ENCODE results near the gene CHCHD6.
"Not testable (repeated sequence)": the region's sequence is repeated elsewhere in the genome, so short reads cannot be mapped to it uniquely, and the experiment has no call there.

CHCHD6 gene

GRCh38 chr3:126777366-126777765 is 73.3 kb downstream of the CHCHD6 start:
- DNase-seq: no peak

- no peak for DNase-seq
Measured at GRCh38 chr3:126780666-126781065, 76.6 kb downstream of the CHCHD6 start.

- DNase-seq: no peak
Measured at GRCh38 chr3:126781406-126781805, 77.4 kb downstream of the CHCHD6 start.

GRCh38 chr3:126781889-126782491 is 78.0 kb downstream of the CHCHD6 start:
- no peak for DNase-seq

- peak; percentile 32 to 65 for DNase-seq
Measured at GRCh38 chr3:126782536-126782935, 78.5 kb downstream of the CHCHD6 start.

GRCh38 chr3:126784254-126784653 is 80.2 kb downstream of the CHCHD6 start:
- no peak for DNase-seq

GRCh38 chr3:126791320-126791719 is 87.3 kb downstream of the CHCHD6 start:
- DNase-seq: not testable (repeated sequence)

- no peak for DNase-seq
Measured at GRCh38 chr3:126792998-126793397, 89.0 kb downstream of the CHCHD6 start.

GRCh38 chr3:126797563-126797962 is 93.5 kb downstream of the CHCHD6 start:
- DNase-seq: no peak

GRCh38 chr3:126798521-126798920 is 94.5 kb downstream of the CHCHD6 start:
- no peak for DNase-seq

- no peak for DNase-seq
Measured at GRCh38 chr3:126799099-126799498, 95.1 kb downstream of the CHCHD6 start.

GRCh38 chr3:126801312-126801711 is 97.3 kb downstream of the CHCHD6 start:
- not testable (repeated sequence) for DNase-seq

GRCh38 chr3:126807795-126808194 is 103.8 kb downstream of the CHCHD6 start:
- DNase-seq: no peak

GRCh38 chr3:126811530-126811929 is 107.5 kb downstream of the CHCHD6 start:
- peak in 1 of 2 experiments; percentile 34 for DNase-seq

- DNase-seq: no peak
Measured at GRCh38 chr3:126816298-126816697, 112.3 kb downstream of the CHCHD6 start.

GRCh38 chr3:126816986-126817777 is 113.1 kb downstream of the CHCHD6 start:
- DNase-seq: no peak

- DNase-seq: no peak
Measured at GRCh38 chr3:126817781-126818180, 113.7 kb downstream of the CHCHD6 start.

- no peak for DNase-seq
Measured at GRCh38 chr3:126818400-126819095, 114.5 kb downstream of the CHCHD6 start.

- no peak for DNase-seq
Measured at GRCh38 chr3:126826693-126827092, 122.7 kb downstream of the CHCHD6 start.

- no peak for DNase-seq
Measured at GRCh38 chr3:126827121-126827520, 123.1 kb downstream of the CHCHD6 start.

- no peak for DNase-seq
Measured at GRCh38 chr3:126828306-126828705, 124.3 kb downstream of the CHCHD6 start.

GRCh38 chr3:126832933-126833332 is 128.9 kb downstream of the CHCHD6 start:
- no peak for DNase-seq

- DNase-seq: no peak
Measured at GRCh38 chr3:126834596-126835471, 130.8 kb downstream of the CHCHD6 start.

Measured in SW 1271 (cell line).